ENCODE data around the gene UBE2J2.

Gene UBE2J2

GRCh38 chr1:1304331-1305299 is 31.0 kb upstream of the UBE2J2 start:
- Histone ChIP-seq H3K36me3 (ENCODE audit: control insufficient read depth in 5 of 5, insufficient read depth in 5 of 5, low read length in 5 of 5) (peaks cover 0 to 5% (median 2%) of the 10 kb centered on the region in 5 donors), H3K27ac (ENCODE audit: low read depth, low read length) (no peak overlapping the region), H3K9ac (ENCODE audit: low read length in 5 of 5) (peak overlapping the region in 4 of 5 donors; percentile 17 to 75 (median 38)), H3K4me3 (ENCODE audit: low read depth in 1 of 5, low read length in 5 of 5) (peak overlapping the region in 4 of 5 donors; percentile 38 to 81 (median 75)), H3K4me1 (ENCODE audit: control insufficient read depth in 5 of 5, insufficient read depth in 5 of 5, low read length in 5 of 5) (peaks cover 5 to 53% (median 49%) of the 10 kb centered on the region in 5 donors), H3K9me3 (ENCODE audit: control insufficient read depth in 5 of 5, low read length in 5 of 5) (no peaks in the 10 kb centered on the region), H3K27me3 (ENCODE audit: control insufficient read depth in 5 of 5, insufficient read depth in 4 of 5, low read length in 5 of 5) (no peaks in the 10 kb centered on the region)

- peak overlapping the region in 1 of 5 donors; percentile 81 for H3K4me3 ChIP-seq (ENCODE audit: low read depth in 1 of 5, low read length in 5 of 5)
- H3K9ac ChIP-seq (ENCODE audit: low read length in 5 of 5) = peak overlapping the region in 1 of 5 donors; percentile 75
Measured at GRCh38 chr1:1303736-1304135, 30.1 kb upstream of the UBE2J2 start.

GRCh38 chr1:1302951-1303509 is 29.4 kb upstream of the UBE2J2 start:
- Histone ChIP-seq H3K4me1 (ENCODE audit: control insufficient read depth in 5 of 5, insufficient read depth in 5 of 5, low read length in 5 of 5) (peaks cover 5 to 41% (median 40%) of the 10 kb centered on the region in 5 donors), H3K9ac (ENCODE audit: low read length in 5 of 5) (no peak overlapping the region), H3K4me3 (ENCODE audit: low read depth in 1 of 5, low read length in 5 of 5) (no peak overlapping the region), H3K27ac (ENCODE audit: low read depth, low read length) (no peak overlapping the region), H3K36me3 (ENCODE audit: control insufficient read depth in 5 of 5, insufficient read depth in 5 of 5, low read length in 5 of 5) (peaks cover 0 to 10% (median 7%) of the 10 kb centered on the region in 5 donors), H3K27me3 (ENCODE audit: control insufficient read depth in 5 of 5, insufficient read depth in 4 of 5, low read length in 5 of 5) (no peaks in the 10 kb centered on the region), H3K9me3 (ENCODE audit: control insufficient read depth in 5 of 5, low read length in 5 of 5) (no peaks in the 10 kb centered on the region)

More at GRCh38 chr1:1303736-1304135, 30.1 kb upstream of the UBE2J2 start:
- peaks cover 0 to 9% (median 5%) of the 10 kb centered on the region in 5 donors for H3K36me3 ChIP-seq (ENCODE audit: control insufficient read depth in 5 of 5, insufficient read depth in 5 of 5, low read length in 5 of 5)
- H3K9me3 ChIP-seq (ENCODE audit: control insufficient read depth in 5 of 5, low read length in 5 of 5) = no peaks in the 10 kb centered on the region
- peaks cover 5 to 44% (median 42%) of the 10 kb centered on the region in 5 donors for H3K4me1 ChIP-seq (ENCODE audit: control insufficient read depth in 5 of 5, insufficient read depth in 5 of 5, low read length in 5 of 5)
- H3K27me3 ChIP-seq (ENCODE audit: control insufficient read depth in 5 of 5, insufficient read depth in 4 of 5, low read length in 5 of 5) = no peaks in the 10 kb centered on the region
- no peak overlapping the region for H3K27ac ChIP-seq (ENCODE audit: low read depth, low read length)

GRCh38 chr1:1302006-1302430 is 28.4 kb upstream of the UBE2J2 start:
- Histone ChIP-seq H3K9me3 (ENCODE audit: control insufficient read depth in 5 of 5, low read length in 5 of 5) (no peaks in the 10 kb centered on the region), H3K4me3 (ENCODE audit: low read depth in 1 of 5, low read length in 5 of 5) (no peak overlapping the region), H3K27me3 (ENCODE audit: control insufficient read depth in 5 of 5, insufficient read depth in 4 of 5, low read length in 5 of 5) (no peaks in the 10 kb centered on the region), H3K9ac (ENCODE audit: low read length in 5 of 5) (no peak overlapping the region), H3K4me1 (ENCODE audit: control insufficient read depth in 5 of 5, insufficient read depth in 5 of 5, low read length in 5 of 5) (peaks cover 5 to 38% (median 37%) of the 10 kb centered on the region in 5 donors), H3K27ac (ENCODE audit: low read depth, low read length) (no peak overlapping the region), H3K36me3 (ENCODE audit: control insufficient read depth in 5 of 5, insufficient read depth in 5 of 5, low read length in 5 of 5) (peaks cover 0 to 16% (median 12%) of the 10 kb centered on the region in 5 donors)

GRCh38 chr1:1300352-1300739 is 26.7 kb upstream of the UBE2J2 start:
- Histone ChIP-seq H3K4me1 (ENCODE audit: control insufficient read depth in 5 of 5, insufficient read depth in 5 of 5, low read length in 5 of 5) (peaks cover 0 to 21% (median 20%) of the 10 kb centered on the region in 5 donors), H3K27ac (ENCODE audit: low read depth, low read length) (no peak overlapping the region), H3K4me3 (ENCODE audit: low read depth in 1 of 5, low read length in 5 of 5) (no peak overlapping the region), H3K9me3 (ENCODE audit: control insufficient read depth in 5 of 5, low read length in 5 of 5) (no peaks in the 10 kb centered on the region), H3K9ac (ENCODE audit: low read length in 5 of 5) (no peak overlapping the region), H3K36me3 (ENCODE audit: control insufficient read depth in 5 of 5, insufficient read depth in 5 of 5, low read length in 5 of 5) (peaks cover 0 to 32% (median 26%) of the 10 kb centered on the region in 5 donors), H3K27me3 (ENCODE audit: control insufficient read depth in 5 of 5, insufficient read depth in 4 of 5, low read length in 5 of 5) (no peaks in the 10 kb centered on the region)

GRCh38 chr1:1299686-1300351 is 26.2 kb upstream of the UBE2J2 start:
- no peaks in the 10 kb centered on the region for H3K27me3 ChIP-seq (ENCODE audit: control insufficient read depth in 5 of 5, insufficient read depth in 4 of 5, low read length in 5 of 5)
- H3K27ac ChIP-seq (ENCODE audit: low read depth, low read length) = no peak overlapping the region
- H3K4me1 ChIP-seq (ENCODE audit: control insufficient read depth in 5 of 5, insufficient read depth in 5 of 5, low read length in 5 of 5) = peaks cover 0 to 16% (median 15%) of the 10 kb centered on the region in 5 donors
- H3K9me3 ChIP-seq (ENCODE audit: control insufficient read depth in 5 of 5, low read length in 5 of 5) = no peaks in the 10 kb centered on the region
- H3K9ac ChIP-seq (ENCODE audit: low read length in 5 of 5) = no peak overlapping the region
- H3K4me3 ChIP-seq (ENCODE audit: low read depth in 1 of 5, low read length in 5 of 5) = no peak overlapping the region
- peaks cover 0 to 38% (median 30%) of the 10 kb centered on the region in 5 donors for H3K36me3 ChIP-seq (ENCODE audit: control insufficient read depth in 5 of 5, insufficient read depth in 5 of 5, low read length in 5 of 5)

- Histone ChIP-seq H3K36me3 (ENCODE audit: control insufficient read depth in 5 of 5, insufficient read depth in 5 of 5, low read length in 5 of 5) (peaks cover 0 to 45% (median 30%) of the 10 kb centered on the region in 5 donors), H3K27ac (ENCODE audit: low read depth, low read length) (no peak overlapping the region), H3K4me3 (ENCODE audit: low read depth in 1 of 5, low read length in 5 of 5) (no peak overlapping the region)
Measured at GRCh38 chr1:1298861-1299685, 25.4 kb upstream of the UBE2J2 start.

GRCh38 chr1:1297802-1298424 is 24.3 kb upstream of the UBE2J2 start:
- Histone ChIP-seq H3K4me3 (ENCODE audit: low read depth in 1 of 5, low read length in 5 of 5) (no peak overlapping the region), H3K27ac (ENCODE audit: low read depth, low read length) (no peak overlapping the region), H3K9me3 (ENCODE audit: control insufficient read depth in 5 of 5, low read length in 5 of 5) (no peaks in the 10 kb centered on the region), H3K27me3 (ENCODE audit: control insufficient read depth in 5 of 5, insufficient read depth in 4 of 5, low read length in 5 of 5) (no peaks in the 10 kb centered on the region), H3K4me1 (ENCODE audit: control insufficient read depth in 5 of 5, insufficient read depth in 5 of 5, low read length in 5 of 5) (peaks cover 0 to 3% (median 0%) of the 10 kb centered on the region in 5 donors), H3K36me3 (ENCODE audit: control insufficient read depth in 5 of 5, insufficient read depth in 5 of 5, low read length in 5 of 5) (peaks cover 0 to 49% (median 30%) of the 10 kb centered on the region in 5 donors), H3K9ac (ENCODE audit: low read length in 5 of 5) (no peak overlapping the region)

More at GRCh38 chr1:1298861-1299685, 25.4 kb upstream of the UBE2J2 start:
- H3K9ac ChIP-seq (ENCODE audit: low read length in 5 of 5) = no peak overlapping the region
- peaks cover 0 to 8% (median 7%) of the 10 kb centered on the region in 5 donors for H3K4me1 ChIP-seq (ENCODE audit: control insufficient read depth in 5 of 5, insufficient read depth in 5 of 5, low read length in 5 of 5)
- no peaks in the 10 kb centered on the region for H3K9me3 ChIP-seq (ENCODE audit: control insufficient read depth in 5 of 5, low read length in 5 of 5)
- no peaks in the 10 kb centered on the region for H3K27me3 ChIP-seq (ENCODE audit: control insufficient read depth in 5 of 5, insufficient read depth in 4 of 5, low read length in 5 of 5)
